IMR-90 (cell line): ENCODE data around the gene CD40LG.

Experiments used
- CTCF ChIP-seq: conservative IDR thresholded peaks from 2 replicates; pipeline ENCODE4 v1.5.1; 2012; ENCODE audit warnings: mild to moderate bottlenecking, low read depth, low read length, improper control_type of control experiment
- POLR2A ChIP-seq: IDR thresholded peaks from 2 replicates; pipeline ENCODE4 v1.6.1; 2012; ENCODE audit warnings: mild to moderate bottlenecking, low read depth, low read length
- RFX5 ChIP-seq: IDR thresholded peaks from 2 replicates; pipeline ENCODE4 v1.8.0; 2012; ENCODE audit warnings: low read depth, mild to moderate bottlenecking, low read length, moderate library complexity
- TF ChIP-seq, protein P1 (sequence below): fragments of 150-350 bp; IDR thresholded peaks from 2 replicates; pipeline ENCODE4 v1.6.1; 2016; ENCODE audit warnings: low read depth, mild to moderate bottlenecking, low read length, moderate library complexity, borderline replicate concordance

DNA sequence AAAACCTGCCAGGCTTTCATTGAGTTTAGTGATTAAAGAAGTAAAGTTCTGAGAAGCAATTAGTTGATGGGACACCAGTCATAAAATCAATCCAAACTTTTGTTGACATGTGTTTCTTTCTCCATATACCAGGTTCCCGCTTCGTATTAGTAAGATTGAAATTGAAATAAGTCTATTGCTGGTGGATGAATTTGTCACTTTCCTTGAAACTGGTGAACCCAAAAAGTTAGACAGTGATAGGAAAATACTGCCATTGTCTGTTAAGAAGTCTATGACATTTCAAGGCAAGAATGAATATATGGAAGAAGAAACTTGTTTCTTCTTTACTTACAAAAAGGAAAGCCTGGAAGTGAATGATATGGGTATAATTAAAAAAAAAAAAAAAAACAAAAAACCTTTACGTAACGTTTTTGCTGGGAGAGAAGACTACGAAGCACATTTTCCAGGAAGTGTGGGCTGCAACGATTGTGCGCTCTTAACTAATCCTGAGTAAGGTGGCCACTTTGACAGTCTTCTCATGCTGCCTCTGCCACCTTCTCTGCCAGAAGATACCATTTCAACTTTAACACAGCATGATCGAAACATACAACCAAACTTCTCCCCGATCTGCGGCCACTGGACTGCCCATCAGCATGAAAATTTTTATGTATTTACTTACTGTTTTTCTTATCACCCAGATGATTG lies at the start of gene CD40LG:
- no peak for TF ChIP-seq CTCF
- TF ChIP-seq POLR2A = no peak
- TF ChIP-seq, protein P1, sequence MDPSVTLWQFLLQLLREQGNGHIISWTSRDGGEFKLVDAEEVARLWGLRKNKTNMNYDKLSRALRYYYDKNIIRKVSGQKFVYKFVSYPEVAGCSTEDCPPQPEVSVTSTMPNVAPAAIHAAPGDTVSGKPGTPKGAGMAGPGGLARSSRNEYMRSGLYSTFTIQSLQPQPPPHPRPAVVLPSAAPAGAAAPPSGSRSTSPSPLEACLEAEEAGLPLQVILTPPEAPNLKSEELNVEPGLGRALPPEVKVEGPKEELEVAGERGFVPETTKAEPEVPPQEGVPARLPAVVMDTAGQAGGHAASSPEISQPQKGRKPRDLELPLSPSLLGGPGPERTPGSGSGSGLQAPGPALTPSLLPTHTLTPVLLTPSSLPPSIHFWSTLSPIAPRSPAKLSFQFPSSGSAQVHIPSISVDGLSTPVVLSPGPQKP = no peak
- no peak for TF ChIP-seq RFX5
